NCI-H128 (cell line): ENCODE results near the gene PDGFA.

Experiments used
- DNase-seq: peaks from one replicate; lab custom pipeline; 2025; ENCODE audit not compliant: unreplicated experiment; lab: John Stamatoyannopoulos, UW

Gene PDGFA

DNA sequence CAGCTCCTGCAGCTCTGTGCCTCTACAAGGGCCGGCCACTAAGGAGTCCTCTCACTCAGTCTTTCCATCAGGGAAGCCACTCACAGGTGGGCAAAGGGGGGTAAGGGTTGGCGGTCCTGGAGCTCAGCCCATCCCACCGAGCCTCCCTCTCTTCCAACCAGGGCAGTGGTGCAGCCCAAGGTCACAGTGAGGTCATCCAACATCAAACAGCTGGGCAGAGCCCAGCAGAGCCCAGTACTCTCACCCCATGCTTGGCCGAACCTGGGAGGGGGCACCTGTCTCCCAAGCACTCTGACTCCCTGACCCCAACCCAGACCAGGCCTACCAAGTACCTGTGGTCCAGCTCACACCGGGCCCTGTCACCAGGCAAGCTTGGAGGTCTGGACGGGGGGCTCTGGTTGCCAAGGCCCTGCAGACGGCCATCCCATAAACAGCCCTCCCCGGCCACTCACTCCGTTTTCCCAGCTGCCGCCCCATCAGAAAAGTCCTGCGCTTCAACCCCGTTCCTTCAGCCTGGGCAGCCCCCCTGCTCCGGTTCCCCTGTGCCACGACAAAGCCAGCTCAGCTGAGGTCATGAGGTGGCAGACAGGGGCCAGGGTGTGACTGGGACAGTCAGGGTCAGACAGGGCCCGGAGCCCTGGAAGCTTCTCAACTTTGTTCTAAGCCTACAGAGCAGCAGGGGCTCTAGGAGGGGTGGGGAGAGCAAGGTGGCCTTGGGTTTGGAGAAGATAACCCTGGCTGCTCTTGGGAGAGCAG, 27.5 kb downstream of the PDGFA start:
- no peak for DNase-seq

- no peak for DNase-seq
These were observed 28.2 kb downstream of the PDGFA start for GRCh38 chr7:491292-491957.

DNA sequence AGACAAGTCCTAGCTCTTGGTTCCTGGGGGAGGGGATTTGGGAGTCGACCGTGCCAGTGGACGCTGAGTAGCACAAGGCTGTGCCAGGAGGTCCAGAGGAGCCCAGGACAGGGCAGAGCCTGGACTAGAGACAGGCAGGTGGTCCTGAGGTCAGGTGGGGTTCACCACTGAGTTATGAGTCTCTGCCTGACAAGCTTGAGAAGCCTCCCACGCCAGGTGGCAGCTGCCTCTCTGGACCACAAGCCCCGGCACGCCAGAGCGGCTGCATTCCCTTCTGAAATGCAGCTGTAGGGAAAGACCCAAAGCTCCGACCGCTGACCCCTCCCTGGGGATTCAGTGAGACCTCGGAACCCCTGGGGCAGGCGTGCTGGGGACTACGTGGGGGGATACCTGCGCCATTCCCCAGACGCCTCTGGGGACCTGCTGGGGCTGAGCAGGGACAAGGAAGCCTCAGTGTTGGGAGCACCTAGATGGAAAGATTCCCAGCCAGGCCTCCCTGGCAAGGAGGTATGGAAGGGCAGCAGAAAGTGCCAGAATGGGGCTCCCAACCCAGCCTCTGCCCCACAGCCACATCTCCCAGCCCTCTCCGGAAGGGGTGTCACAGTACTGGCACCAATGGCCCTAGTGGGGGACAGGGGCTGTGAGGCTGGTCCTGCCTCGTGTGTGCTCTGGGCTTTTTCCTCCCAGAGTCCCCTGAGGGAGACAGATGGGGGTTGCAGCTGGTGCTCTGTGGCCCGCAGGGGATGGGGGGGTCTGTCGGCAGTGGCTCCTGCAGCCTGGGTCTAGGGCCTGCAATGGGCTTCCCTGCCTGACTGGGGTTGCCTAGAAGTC, 29.0 kb downstream of the PDGFA start:
- DNase-seq, result no peak

DNA sequence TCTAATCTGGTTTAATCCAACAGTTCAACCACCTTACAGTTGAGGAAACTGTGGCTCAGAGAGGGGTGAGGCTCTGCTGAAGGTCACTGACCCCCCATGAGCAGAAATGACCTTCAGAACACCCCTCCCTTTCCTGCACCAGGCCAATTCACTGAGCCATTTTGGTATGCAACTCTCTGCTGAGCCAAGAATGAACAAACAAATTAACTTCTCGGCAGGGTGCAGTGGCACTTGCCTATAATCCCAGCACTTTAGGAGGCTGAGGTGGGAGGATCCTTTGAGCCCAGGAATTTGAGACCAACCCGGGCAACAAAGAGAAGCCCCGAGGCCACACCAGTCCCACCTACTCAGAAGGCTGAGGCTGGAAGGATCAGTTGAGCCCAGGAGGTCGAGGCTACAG, 29.8 kb downstream of the PDGFA start:
- DNase-seq, result no peak

DNA sequence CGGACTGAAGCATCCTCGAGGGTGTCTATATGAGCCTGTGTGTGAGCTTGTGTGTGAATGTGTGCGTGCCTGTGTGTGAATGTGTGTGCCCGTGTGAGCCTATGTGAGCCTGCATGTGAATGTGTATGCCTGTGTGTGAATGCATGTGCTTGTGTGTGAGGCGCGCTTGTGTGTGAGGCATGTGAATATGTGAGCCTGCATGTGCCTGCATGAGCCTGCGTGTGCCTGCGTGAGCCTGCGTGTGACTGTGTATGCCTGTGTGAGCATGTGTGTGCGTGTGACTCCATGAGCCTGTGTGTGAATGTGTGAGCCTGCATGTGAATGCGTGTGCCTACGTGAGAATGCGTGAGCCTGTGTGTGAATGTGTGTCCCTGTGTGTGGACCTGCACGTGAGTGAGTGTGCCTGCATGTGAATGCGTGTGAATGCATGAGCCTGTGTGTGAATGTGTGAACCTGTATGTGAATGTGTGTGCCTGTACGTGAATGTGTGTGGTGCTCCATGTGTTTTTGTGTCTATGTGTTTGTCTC, 33.4 kb downstream of the PDGFA start:
- no peak for DNase-seq

DNA sequence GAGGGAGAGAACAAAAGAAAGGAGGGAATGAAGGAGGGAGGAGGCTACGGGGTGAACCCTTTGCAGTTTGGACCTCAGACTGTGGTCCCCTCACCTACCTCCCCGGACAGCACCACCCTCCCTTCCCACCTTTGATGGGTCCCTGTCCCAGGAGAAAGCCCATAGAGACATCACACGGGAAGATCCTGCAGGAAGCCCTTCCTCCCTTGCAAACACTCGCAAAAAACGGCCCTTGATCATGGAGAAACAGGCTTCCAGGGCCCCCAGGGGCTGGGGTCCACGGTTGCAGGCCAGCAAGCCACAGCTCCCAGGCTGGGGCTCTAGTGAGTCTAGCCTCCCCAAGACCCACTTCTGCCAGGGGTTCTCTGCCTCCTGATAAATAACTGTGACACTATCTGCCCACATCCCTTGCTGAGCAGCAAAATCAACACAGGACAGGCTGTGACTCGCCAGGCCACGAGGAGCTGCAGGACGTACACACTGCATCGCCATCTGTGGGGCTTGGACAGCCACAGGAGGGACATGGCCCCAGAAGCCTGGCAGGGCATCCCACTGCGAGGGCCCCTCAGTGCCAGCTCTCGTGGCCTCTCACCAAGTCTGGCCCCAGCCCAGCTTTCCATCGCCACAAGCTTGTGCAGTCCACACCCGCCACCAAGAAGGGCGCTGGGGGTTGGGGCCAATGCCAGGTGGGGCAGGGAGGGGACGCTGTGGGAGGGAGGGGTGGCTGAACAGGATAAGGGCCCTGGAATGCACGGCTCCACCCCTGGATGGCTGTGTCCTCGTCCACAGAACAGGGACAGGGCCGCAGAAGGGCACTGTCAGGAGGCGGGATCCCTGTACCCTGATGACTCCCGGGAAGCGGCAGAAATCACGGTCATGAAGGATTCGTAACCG, 34.2 kb downstream of the PDGFA start:
- no peak for DNase-seq

DNA sequence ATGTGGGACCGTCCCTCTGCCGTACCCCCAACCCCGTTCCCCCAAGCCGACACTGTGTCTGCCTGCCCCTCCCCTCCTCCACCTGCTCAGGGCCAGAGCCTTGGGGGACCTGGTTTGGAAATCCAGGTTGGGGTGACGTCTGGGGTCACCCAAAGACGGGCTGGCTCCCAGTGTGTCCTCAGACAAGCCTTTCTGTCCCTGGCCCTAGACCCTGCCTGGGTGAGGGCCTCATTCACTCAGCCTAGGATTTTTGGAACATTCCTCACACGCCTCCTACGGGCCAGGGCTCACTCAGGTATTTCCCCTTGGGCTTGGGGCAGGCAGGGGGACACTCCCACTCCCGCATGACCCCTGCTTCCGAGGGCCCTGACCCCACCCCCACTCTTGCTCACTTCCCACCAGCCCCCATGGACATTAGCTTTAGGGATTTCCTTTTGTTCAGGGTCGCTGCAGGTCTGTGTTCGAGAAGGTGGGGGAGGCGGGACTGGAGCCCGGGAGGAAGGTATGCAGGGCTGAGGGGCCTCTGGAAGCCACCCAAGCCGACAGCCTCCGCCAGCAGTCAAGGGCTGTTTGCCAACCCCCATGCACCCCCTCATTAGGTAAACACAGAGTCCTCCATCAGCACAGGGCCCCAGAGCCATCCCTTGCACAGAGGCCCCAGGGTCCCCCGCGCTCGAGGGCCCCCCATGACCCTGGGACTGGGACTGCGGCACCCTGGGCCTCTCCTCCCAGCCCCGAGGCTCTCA, 35.1 kb downstream of the PDGFA start:
- DNase-seq, result no peak

DNA sequence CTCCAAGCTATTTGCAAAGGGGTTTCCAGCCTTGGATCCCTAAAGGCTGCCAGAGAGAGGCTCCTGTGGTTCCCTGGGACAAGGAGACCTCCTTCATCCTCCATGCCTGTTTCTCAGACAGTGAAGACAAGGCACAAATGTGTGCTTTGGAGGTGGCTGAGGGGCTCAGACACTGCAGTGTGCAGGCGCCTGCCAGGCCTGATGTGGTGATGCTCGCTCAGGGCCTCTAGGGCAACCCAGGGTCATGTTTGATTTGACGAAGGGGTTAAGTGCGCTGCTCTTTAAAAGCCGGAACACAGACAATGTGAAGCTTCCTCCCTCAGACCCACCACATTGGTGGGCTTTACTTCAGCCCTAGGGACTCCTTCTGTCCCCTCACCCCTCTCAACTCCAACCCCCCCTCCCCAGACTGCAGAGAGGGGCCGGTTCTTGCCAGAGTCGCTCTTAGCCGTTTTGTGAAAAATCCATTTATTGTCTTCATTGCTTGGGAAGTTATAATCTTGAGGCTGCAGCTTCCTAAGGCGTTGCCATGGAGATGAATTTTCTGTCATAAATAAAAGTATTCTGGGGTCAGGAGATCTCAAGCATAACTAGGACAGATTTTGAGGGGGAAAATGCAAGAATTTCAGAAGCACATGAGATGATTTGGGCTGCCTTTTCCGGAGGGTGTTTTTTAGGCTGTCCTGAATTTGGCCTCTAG, 35.8 kb downstream of the PDGFA start:
- no peak for DNase-seq

GRCh38 chr7:482521-483083, 37.0 kb downstream of the PDGFA start:
- no peak for DNase-seq

DNA sequence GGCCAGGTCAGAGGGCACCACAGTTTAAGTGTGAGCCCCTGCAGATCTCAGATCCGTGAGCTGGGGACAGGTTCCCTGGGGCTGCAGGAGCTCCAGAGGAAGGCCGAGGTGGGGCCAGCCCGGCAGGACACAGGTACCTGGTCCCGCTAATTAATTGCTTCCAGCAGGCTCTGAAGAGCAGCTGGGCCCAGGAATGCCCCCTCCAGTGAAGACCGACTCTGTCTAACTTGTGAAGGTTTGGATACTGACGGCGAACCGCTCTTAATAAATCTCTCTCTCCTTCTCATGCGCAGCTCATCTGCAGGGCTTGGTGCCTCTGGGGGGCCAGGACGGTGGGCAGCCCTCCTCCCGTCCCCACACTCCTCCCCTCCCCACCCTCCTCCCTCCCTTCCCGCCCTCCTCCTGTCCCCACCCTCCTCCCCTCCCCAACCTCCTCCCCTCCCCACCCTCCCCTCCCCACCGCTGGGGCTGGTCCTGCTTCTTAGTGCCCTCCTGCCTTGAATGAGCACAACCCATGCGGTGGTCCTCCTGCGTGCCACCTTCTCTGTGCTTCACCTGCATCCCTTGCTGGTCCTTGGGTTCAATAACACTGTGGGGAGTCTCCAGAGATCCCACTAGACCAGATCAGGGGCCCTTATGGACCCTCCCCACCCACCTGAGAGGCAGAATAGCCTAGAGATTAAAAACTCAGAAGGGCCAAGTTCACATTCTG, 38.3 kb downstream of the PDGFA start:
- DNase-seq, result no peak

DNA sequence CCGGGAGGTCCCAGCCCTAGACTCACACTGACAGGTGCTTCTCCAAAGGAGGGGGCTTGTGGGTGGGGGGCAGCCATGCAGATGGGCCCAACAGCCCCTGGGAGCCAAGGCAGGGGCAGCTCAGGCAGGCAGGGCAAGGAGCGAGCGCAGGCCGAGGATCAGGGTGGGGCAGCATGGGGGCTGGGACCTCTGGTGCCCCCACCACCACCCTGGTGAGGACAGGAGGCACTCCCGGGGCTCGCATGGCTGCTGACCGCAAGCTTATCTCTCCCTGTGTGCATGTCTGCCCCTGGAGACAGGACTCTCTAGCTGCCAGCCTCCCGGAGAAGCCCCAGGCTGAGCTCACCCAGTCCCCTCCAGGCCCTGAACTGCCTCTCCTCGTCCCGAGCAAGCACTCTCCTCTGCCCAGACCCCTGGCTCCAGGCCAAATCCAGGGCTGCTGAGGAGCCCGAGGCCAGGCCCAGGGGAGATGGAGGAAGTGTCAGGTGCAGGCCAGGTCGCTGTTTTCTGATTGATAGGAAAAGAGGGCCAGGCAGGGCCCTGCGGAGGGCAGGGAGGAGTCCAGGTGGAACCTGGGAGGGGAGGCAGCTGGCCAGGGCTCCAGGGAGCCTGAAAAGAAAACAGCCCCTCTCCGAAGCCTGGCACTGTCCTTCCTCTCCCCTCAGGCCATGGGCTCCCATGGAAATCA, 39.0 kb downstream of the PDGFA start:
- no peak for DNase-seq

GRCh38 chr7:479948-480499, 39.6 kb downstream of the PDGFA start:
- no peak for DNase-seq

- no peak for DNase-seq
These were observed 40.3 kb downstream of the PDGFA start for GRCh38 chr7:479115-479947.

DNA sequence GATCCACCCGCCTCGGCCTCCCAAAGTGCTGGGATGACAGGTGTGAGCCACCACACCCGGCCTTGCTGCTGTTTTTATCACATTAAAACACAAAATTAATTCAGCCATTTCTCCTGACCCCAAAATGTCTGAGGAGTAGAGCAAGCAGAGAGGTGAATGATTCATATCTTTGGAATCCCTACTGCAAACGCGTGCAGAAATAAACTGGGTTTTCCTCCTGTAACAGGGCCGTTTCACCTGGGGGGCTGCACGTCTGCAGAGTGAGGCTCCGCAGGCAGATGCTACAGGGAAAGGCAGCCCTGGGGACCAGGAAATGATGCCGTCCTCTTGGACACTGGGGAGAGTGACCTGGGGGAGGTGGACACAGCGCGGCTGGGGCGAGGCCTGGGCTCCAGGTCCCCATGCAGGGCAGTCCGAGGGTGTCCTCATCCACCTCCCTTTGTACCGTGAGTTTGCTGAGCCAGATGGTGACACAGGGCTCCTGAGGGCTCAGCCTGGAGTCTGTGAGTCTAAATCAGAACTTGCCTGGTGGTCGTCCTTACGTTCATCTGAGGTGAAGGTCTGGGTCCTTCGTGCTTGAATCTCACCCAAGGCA, 41.9 kb downstream of the PDGFA start:
- DNase-seq, result no peak

GRCh38 chr7:476736-477360, 42.8 kb downstream of the PDGFA start:
- no peak for DNase-seq

DNA sequence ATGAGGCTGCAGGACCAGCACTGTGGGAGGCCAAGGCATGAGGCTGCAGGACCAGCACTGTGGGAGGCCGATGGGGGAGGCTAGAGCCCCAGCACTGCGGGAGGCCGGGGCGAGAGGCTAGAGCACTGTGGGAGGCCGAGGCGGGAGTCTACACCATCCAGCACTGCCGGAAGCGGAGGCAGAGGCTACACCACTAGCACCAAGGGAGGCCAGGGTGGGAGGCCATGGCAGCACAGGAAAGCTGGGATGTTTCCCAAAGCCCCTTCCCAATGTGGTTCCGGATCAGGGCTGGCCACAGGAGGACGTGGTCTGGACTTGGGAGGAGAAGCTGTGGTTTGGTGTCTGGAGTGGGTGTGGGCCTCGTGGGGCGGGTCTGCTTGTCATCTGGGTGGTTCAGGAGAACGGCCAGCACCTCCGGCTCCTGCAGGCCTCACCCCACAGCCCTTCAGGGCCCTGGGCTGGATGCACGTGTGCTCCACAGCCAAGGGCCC, 43.6 kb downstream of the PDGFA start:
- DNase-seq, result no peak
